OCI-LY7 (cell line): ENCODE data around the gene SPECC1L. TPM values are rescaled to one million over a fixed set of nuclear protein-coding genes. Genes with fewer than 3 reads are reported as not detected.

ENCODE experiments used
- BruUV-seq: library from RNA; stranded (reverse); fragments of 400-500 nt; replicated peaks from 2 replicates; lab custom pipeline; 2021; lab: Mats Ljungman, UMichigan
- CTCF ChIA-PET: fragments of 300-600 bp; sonication (Branson Sonifier 250); formaldehyde crosslinking; loops from one replicate; lab custom pipeline; 2022; ENCODE audit warnings: antibody characterized with exemption; ENCODE audit not compliant: unreplicated experiment; lab: Charles Lee
- POLR2A ChIA-PET: fragments of 300-600 bp; sonication (Branson Sonifier 250); formaldehyde crosslinking; loops from one replicate; lab custom pipeline; 2022; ENCODE audit warnings: antibody characterized with exemption; lab: Charles Lee
- DNase-seq: peaks from one replicate; pipeline ENCODE4 v3.0.0-alpha.2; 2015; ENCODE audit warnings: low spot score
- H2AFZ ChIP-seq: fragments of 200-600 bp; sonication (generic), shearing (Covaris generic); 2 replicates; pipeline ENCODE4 v1.6.1; 2014; ENCODE audit warnings: mild to moderate bottlenecking, antibody characterized with exemption, low read length, moderate library complexity
- H3K27ac ChIP-seq: fragments of 200-600 bp; sonication (generic); 2 replicates; pipeline ENCODE4 v1.5.1; 2014; ENCODE audit warnings: mixed run types, low read depth, mild to moderate bottlenecking, moderate library complexity, low read length, inconsistent platforms; ENCODE audit not compliant: poor library complexity, severe bottlenecking
- H3K36me3 ChIP-seq: fragments of 200-600 bp; sonication (generic); 2 replicates; pipeline ENCODE4 v1.6.1; 2014; ENCODE audit warnings: mild to moderate bottlenecking, antibody characterized with exemption, low read length, moderate library complexity, mixed read lengths; ENCODE audit not compliant: insufficient read depth
- H3K4me1 ChIP-seq: fragments of 200-600 bp; sonication (generic); 2 replicates; pipeline ENCODE4 v1.5.1; 2014; ENCODE audit warnings: mild to moderate bottlenecking, low read length; ENCODE audit not compliant: insufficient read depth, poor library complexity, severe bottlenecking
- H3K4me2 ChIP-seq: fragments of 200-600 bp; sonication (generic); 2 replicates; pipeline ENCODE4 v1.6.1; 2014; ENCODE audit warnings: mild to moderate bottlenecking, low read length
- H3K4me3 ChIP-seq: fragments of 200-600 bp; sonication (generic); 2 replicates; pipeline ENCODE4 v1.5.1; 2014; ENCODE audit warnings: mild to moderate bottlenecking, low read depth, low read length; ENCODE audit not compliant: poor library complexity, severe bottlenecking
- H3K79me2 ChIP-seq: fragments of 200-600 bp; sonication (generic); 2 replicates; pipeline ENCODE4 v1.6.1; 2016; ENCODE audit warnings: low read depth, mild to moderate bottlenecking, low read length, moderate library complexity, mixed read lengths; ENCODE audit not compliant: insufficient read depth
- H3K9me2 ChIP-seq: fragments of 200-600 bp; sonication (generic); 2 replicates; pipeline ENCODE4 v1.6.1; 2016; ENCODE audit warnings: mild to moderate bottlenecking, low read length, mixed read lengths; ENCODE audit not compliant: insufficient read depth
- H3K9me3 ChIP-seq: fragments of 200-600 bp; sonication (generic); 2 replicates; pipeline ENCODE4 v1.6.1; 2014; ENCODE audit warnings: mild to moderate bottlenecking, mixed run types, low read length, mixed read lengths
- H4K20me1 ChIP-seq: fragments of 200-600 bp; sonication (generic); 2 replicates; pipeline ENCODE4 v1.6.1; 2014; ENCODE audit warnings: mild to moderate bottlenecking, antibody characterized with exemption, low read length, moderate library complexity, mixed read lengths; ENCODE audit not compliant: insufficient read depth
- EZH2phosphoT487 ChIP-seq: fragments of 200-600 bp; sonication (generic); IDR thresholded peaks from 2 replicates; pipeline ENCODE4 v1.6.1; 2018; ENCODE audit warnings: low read depth, borderline replicate concordance, mild to moderate bottlenecking, mixed run types, antibody characterized with exemption, low read length, moderate library complexity, mixed read lengths
- intact Hi-C: fragments of 100-400 bp; cut with micrococcal nuclease; formaldehyde crosslinking; loops from one replicate; pipeline ENCODE4 v1.10.0; 2022; ENCODE audit not compliant: unreplicated experiment
- total RNA-seq, 2 experiments: library from RNA; depleted of rRNA in 1 of 2; stranded (reverse); fragments of >200 nt in 1 of 2; shearing (Covaris generic) in 1 of 2; gene quantifications; 2 replicates each; pipeline ENCODE4 v1.2.3, GENCODE V29; 2014 to 2022
- TF ChIP-seq, protein P1 (sequence below): fragments of 200-600 bp; sonication (generic); conservative IDR thresholded peaks from 2 replicates; pipeline ENCODE4 v1.5.1; 2014; ENCODE audit warnings: mild to moderate bottlenecking, antibody characterized with exemption, low read length, moderate library complexity, mixed read lengths

The SPECC1L gene
- total RNA-seq, 2 experiments from 2014 or later = 47.0 to 66.2 TPM

GRCh38 chr22:24380220-24380904, 109.7 kb downstream of the SPECC1L start:
- Histone ChIP-seq H3K4me1 (no peaks in the 10 kb centered on the region), H3K27ac (no peak overlapping the region), H3K9me2 (no peaks in the 10 kb centered on the region), H3K36me3 (peaks cover 74% of the 10 kb centered on the region), H3K4me2 (no peak overlapping the region), H4K20me1 (no peaks in the 10 kb centered on the region), H3K9me3 (peaks cover 2% of the 10 kb centered on the region; the same call in 1 of the 2 replicates), H2AFZ (no peak overlapping the region), H3K79me2 (no peaks in the 10 kb centered on the region), H3K4me3 (no peak overlapping the region)
- ChIA-PET CTCF (no interaction called here), POLR2A (no interaction called here)
- DNase-seq = no peak
- intact Hi-C loops = no loop called here
- BruUV-seq = no TSS peak
- TF ChIP-seq, protein P1, sequence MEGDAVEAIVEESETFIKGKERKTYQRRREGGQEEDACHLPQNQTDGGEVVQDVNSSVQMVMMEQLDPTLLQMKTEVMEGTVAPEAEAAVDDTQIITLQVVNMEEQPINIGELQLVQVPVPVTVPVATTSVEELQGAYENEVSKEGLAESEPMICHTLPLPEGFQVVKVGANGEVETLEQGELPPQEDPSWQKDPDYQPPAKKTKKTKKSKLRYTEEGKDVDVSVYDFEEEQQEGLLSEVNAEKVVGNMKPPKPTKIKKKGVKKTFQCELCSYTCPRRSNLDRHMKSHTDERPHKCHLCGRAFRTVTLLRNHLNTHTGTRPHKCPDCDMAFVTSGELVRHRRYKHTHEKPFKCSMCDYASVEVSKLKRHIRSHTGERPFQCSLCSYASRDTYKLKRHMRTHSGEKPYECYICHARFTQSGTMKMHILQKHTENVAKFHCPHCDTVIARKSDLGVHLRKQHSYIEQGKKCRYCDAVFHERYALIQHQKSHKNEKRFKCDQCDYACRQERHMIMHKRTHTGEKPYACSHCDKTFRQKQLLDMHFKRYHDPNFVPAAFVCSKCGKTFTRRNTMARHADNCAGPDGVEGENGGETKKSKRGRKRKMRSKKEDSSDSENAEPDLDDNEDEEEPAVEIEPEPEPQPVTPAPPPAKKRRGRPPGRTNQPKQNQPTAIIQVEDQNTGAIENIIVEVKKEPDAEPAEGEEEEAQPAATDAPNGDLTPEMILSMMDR = no peak
- no peak for TF ChIP-seq EZH2phosphoT487

DNA sequence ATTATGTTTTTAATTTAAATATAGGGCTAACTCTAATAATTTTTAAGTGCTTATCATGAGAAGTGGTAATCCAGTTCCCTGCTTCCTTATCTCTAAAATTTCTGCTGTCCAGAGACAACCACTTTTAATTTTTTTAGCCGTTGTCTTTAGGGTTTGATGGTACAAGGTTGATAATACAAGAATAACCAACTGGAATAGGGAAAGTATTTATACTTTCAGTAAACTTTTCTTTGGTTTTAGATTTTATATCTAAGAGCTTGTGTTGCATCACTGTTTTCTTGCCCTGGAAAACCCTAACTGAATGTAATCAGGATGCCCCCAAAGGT, 110.2 kb downstream of the SPECC1L start:
- no peak for TF ChIP-seq EZH2phosphoT487
- TF ChIP-seq, protein P1 = no peak
- Histone ChIP-seq H3K79me2 (no peaks in the 10 kb centered on the region), H3K36me3 (peaks cover 71% of the 10 kb centered on the region), H3K27ac (no peak overlapping the region), H2AFZ (no peak overlapping the region), H3K9me2 (no peaks in the 10 kb centered on the region), H3K4me2 (no peak overlapping the region), H3K4me3 (no peak overlapping the region), H3K4me1 (no peaks in the 10 kb centered on the region), H4K20me1 (no peaks in the 10 kb centered on the region), H3K9me3 (no peaks in the 10 kb centered on the region)
- CTCF ChIA-PET = no interaction called here
- DNase-seq = no peak
- POLR2A ChIA-PET = no interaction called here
- intact Hi-C loops = no loop called here
- no TSS peak for BruUV-seq

- Histone ChIP-seq H3K9me3 (no peaks in the 10 kb centered on the region), H3K4me1 (no peaks in the 10 kb centered on the region), H3K27ac (no peak overlapping the region), H3K9me2 (no peaks in the 10 kb centered on the region), H3K4me3 (no peak overlapping the region), H4K20me1 (no peaks in the 10 kb centered on the region), H3K79me2 (no peaks in the 10 kb centered on the region), H2AFZ (no peak overlapping the region), H3K36me3 (peaks cover 59% of the 10 kb centered on the region), H3K4me2 (no peak overlapping the region)
- no peak for TF ChIP-seq EZH2phosphoT487
- TF ChIP-seq, protein P1 = no peak
- CTCF ChIA-PET = no interaction called here
- BruUV-seq = no TSS peak
- POLR2A ChIA-PET = interaction anchor here (0.7 kb wide), 1 partner anchor 96 kb away, joined by 5 read pairs; no protein-coding TSS in a partner anchor
- intact Hi-C loops = no loop called here
- DNase-seq = no peak
Measured at GRCh38 chr22:24383061-24383460, 112.4 kb downstream of the SPECC1L start.
